Measurements from ENCODE around the gene RABGEF1.
A peak's percentile ranks its signal among the peaks of the same experiment; 100 is the strongest.
"Not testable (repeated sequence)": the region's sequence is repeated elsewhere in the genome, so short reads cannot be mapped to it uniquely, and the experiment has no call there.

RABGEF1 gene

DNA sequence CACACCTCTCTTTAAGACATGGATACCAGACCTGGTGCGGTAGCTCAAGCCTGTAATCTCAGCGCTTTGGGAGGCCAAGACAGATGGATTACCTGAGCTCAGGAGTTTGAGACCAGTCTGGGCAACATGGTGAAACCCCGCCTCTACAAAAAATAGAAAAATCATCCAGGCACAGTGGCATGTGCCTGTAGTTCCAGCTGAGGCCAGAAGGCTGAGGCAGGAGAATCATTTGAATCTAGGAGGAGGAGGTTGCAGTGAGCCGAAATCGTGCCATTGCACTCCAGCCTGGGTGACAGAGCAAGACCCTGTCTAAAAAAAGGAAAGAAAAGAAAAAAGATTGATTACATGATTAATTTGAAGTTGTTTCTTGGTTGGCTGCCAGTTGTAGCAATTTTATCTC lies 35.9 kb downstream of the RABGEF1 start:
- not testable (repeated sequence) for H3F3A ChIP-seq (ENCODE audit: low read depth)

DNA sequence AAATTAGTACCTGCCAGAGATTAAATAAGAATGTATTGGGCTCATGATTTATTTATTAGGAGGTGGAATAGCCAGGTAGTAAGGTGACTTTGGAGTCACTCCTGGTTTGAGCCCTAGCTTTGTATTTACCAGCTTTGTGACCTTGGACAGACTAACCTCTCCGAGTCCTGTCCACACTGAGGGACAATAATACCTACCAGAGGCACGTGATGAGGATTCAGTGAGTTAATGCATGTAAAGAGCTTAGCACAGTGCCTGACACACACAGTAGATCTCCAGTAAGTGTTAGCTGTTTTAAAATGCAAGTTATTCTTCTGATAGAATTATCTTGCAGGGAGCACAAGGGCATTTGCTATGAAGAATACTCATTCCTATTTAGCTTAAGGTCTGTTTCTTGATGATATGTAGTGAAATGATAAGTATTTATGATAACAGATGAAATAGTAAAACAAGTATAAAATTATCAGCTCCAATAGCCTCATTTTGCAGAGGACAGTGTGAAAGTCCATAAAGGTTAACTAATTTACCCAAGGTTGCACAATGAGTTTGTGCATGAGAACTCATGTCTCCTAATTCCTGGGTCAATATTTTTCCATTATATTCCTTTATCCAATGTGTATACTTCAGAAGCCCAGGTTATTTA lies 36.4 kb downstream of the RABGEF1 start:
- H3K36me3 ChIP-seq (ENCODE audit: insufficient read depth, low read length) = peaks cover 74% of the 10 kb centered on the region; the same call in 1 of the 2 replicates

More for the DNA sequence above, 35.9 kb downstream of the RABGEF1 start:
- TF ChIP-seq, protein P1, sequence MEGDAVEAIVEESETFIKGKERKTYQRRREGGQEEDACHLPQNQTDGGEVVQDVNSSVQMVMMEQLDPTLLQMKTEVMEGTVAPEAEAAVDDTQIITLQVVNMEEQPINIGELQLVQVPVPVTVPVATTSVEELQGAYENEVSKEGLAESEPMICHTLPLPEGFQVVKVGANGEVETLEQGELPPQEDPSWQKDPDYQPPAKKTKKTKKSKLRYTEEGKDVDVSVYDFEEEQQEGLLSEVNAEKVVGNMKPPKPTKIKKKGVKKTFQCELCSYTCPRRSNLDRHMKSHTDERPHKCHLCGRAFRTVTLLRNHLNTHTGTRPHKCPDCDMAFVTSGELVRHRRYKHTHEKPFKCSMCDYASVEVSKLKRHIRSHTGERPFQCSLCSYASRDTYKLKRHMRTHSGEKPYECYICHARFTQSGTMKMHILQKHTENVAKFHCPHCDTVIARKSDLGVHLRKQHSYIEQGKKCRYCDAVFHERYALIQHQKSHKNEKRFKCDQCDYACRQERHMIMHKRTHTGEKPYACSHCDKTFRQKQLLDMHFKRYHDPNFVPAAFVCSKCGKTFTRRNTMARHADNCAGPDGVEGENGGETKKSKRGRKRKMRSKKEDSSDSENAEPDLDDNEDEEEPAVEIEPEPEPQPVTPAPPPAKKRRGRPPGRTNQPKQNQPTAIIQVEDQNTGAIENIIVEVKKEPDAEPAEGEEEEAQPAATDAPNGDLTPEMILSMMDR (conservative IDR thresholded peaks at IDR 0.05; ENCODE audit: low read length) = 0 out of 2 replicates have a peak, but pooled peaks have one; percentile 7
- H3K9me2 ChIP-seq (replicated peaks; ENCODE audit: low read depth, low read length); H3K4me3 ChIP-seq (ENCODE audit: low read length, poor library complexity, severe bottlenecking); H3K4me1 ChIP-seq (ENCODE audit: insufficient read depth, low read length, poor library complexity, severe bottlenecking); H3K27me3 ChIP-seq (ENCODE audit: insufficient read depth, low read length, poor library complexity, severe bottlenecking); H3K79me2 ChIP-seq (ENCODE audit: insufficient read depth, low read length); H2AFZ ChIP-seq (ENCODE audit: low read length); H4K20me1 ChIP-seq (ENCODE audit: insufficient read depth, low read length, poor library complexity, severe bottlenecking); H3K9ac ChIP-seq (ENCODE audit: low read depth, low read length, poor library complexity, severe bottlenecking); H3K9me3 ChIP-seq (ENCODE audit: insufficient read depth, low read depth, low read length); H3K4me2 ChIP-seq (ENCODE audit: low read depth, low read length, poor library complexity, severe bottlenecking): not testable (repeated sequence)
- H3K36me3 ChIP-seq (ENCODE audit: insufficient read depth, low read length) = peaks cover 71% of the 10 kb centered on the region; the same call in 1 of the 2 replicates

GRCh38 chr7:66778201-66778600 lies 37.7 kb downstream of the RABGEF1 start:
- H2AFZ ChIP-seq (ENCODE audit: low read length) = no peak overlapping the region
- H3K9me2 ChIP-seq (replicated peaks; ENCODE audit: low read depth, low read length) = no peaks in the 10 kb centered on the region
- no peak overlapping the region for H3K4me2 ChIP-seq (ENCODE audit: low read depth, low read length, poor library complexity, severe bottlenecking)
- H3K79me2 ChIP-seq (ENCODE audit: insufficient read depth, low read length) = peaks cover 2% of the 10 kb centered on the region; the same call in 1 of the 2 replicates
- no peaks in the 10 kb centered on the region for H4K20me1 ChIP-seq (ENCODE audit: insufficient read depth, low read length, poor library complexity, severe bottlenecking)
- H3K36me3 ChIP-seq (ENCODE audit: insufficient read depth, low read length) = peaks cover 77% of the 10 kb centered on the region; the same call in 1 of the 2 replicates
- H3K4me3 ChIP-seq (ENCODE audit: low read length, poor library complexity, severe bottlenecking) = no peak overlapping the region
- H3K9ac ChIP-seq (ENCODE audit: low read depth, low read length, poor library complexity, severe bottlenecking) = no peak overlapping the region
- no peaks in the 10 kb centered on the region for H3K9me3 ChIP-seq (ENCODE audit: insufficient read depth, low read depth, low read length)
- TF ChIP-seq EZH2phosphoT487 (IDR thresholded peaks at IDR 0.05; ENCODE audit: borderline replicate concordance) = no peak
- TF ChIP-seq, protein P1 (conservative IDR thresholded peaks at IDR 0.05; ENCODE audit: low read length) = no peak
- H3F3A ChIP-seq (ENCODE audit: low read depth) = no peaks in the 10 kb centered on the region
- H3K27me3 ChIP-seq (ENCODE audit: insufficient read depth, low read length, poor library complexity, severe bottlenecking) = no peaks in the 10 kb centered on the region
- no peaks in the 10 kb centered on the region for H3K4me1 ChIP-seq (ENCODE audit: insufficient read depth, low read length, poor library complexity, severe bottlenecking)

More for the DNA sequence above, 36.4 kb downstream of the RABGEF1 start:
- H3K79me2 ChIP-seq (ENCODE audit: insufficient read depth, low read length) = peaks cover 6% of the 10 kb centered on the region; the same call in 1 of the 2 replicates
- no peaks in the 10 kb centered on the region for H3K27me3 ChIP-seq (ENCODE audit: insufficient read depth, low read length, poor library complexity, severe bottlenecking)
- no peaks in the 10 kb centered on the region for H3K4me1 ChIP-seq (ENCODE audit: insufficient read depth, low read length, poor library complexity, severe bottlenecking)
- TF ChIP-seq, protein P1 (conservative IDR thresholded peaks at IDR 0.05; ENCODE audit: low read length) = 0 out of 2 replicates have a peak, but pooled peaks have one; percentile 4
- TF ChIP-seq EZH2phosphoT487 (IDR thresholded peaks at IDR 0.05; ENCODE audit: borderline replicate concordance) = no peak
- no peak overlapping the region for H3K4me3 ChIP-seq (ENCODE audit: low read length, poor library complexity, severe bottlenecking)
- H2AFZ ChIP-seq (ENCODE audit: low read length) = no peak overlapping the region
- no peak overlapping the region for H3K4me2 ChIP-seq (ENCODE audit: low read depth, low read length, poor library complexity, severe bottlenecking)
- no peaks in the 10 kb centered on the region for H3K9me2 ChIP-seq (replicated peaks; ENCODE audit: low read depth, low read length)
- no peaks in the 10 kb centered on the region for H3F3A ChIP-seq (ENCODE audit: low read depth)
- H3K9ac ChIP-seq (ENCODE audit: low read depth, low read length, poor library complexity, severe bottlenecking) = no peak overlapping the region
- no peaks in the 10 kb centered on the region for H3K9me3 ChIP-seq (ENCODE audit: insufficient read depth, low read depth, low read length)
- H4K20me1 ChIP-seq (ENCODE audit: insufficient read depth, low read length, poor library complexity, severe bottlenecking) = peaks cover 1% of the 10 kb centered on the region

All from Loucy (cell line).